ENCODE data around the gene PSG5.
"Not testable (repeated sequence)": the region's sequence is repeated elsewhere in the genome, so short reads cannot be mapped to it uniquely, and the experiment has no call there.

Gene PSG5

DNA sequence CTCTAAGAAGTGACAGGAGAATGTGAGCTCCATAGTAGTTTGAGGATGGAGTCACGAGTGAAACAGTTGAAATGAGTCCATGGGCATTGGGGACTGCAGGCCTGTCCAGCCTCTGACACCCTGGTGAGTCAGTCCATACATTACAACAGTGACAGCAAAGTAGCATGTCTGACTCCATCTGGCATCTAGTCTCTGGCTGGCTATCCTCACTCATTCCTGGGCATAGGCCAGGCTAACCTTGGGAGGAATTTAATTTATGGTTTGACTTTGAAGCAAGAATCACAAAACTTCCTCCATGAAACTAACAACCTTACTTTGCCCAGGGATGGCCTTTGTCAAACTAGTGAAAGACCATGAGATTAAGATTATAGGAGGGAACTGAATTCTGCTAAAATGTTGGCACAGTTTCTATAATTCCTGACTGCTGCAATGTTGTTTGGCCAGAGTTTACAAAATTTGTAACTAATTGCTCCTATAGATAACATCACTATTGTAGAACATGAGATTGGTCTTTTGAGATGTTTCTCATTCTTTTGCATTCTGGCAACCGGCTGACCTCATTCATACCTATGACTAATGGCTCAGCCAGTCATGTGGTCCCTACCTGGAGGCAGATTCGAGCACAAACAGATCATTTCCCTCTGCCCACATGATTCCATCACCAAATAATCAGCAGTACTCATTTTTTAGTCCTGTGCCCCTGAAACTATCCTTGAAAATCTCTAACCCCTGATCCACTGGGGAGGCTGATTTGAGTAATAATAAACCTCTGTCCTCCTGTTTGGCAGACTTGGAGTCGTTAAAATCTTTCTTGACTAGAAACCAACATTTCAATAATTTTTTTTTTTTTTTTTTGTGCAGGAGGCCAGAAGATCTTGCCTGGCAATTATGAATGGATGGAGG is 4.2 kb downstream of the PSG5 start:
- DNase-seq = not testable (repeated sequence)

GRCh38 chr19:43179569-43180147 is 6.7 kb downstream of the PSG5 start:
- not testable (repeated sequence) for DNase-seq

GRCh38 chr19:43178577-43178976 is 7.8 kb downstream of the PSG5 start:
- not testable (repeated sequence) for DNase-seq

DNA sequence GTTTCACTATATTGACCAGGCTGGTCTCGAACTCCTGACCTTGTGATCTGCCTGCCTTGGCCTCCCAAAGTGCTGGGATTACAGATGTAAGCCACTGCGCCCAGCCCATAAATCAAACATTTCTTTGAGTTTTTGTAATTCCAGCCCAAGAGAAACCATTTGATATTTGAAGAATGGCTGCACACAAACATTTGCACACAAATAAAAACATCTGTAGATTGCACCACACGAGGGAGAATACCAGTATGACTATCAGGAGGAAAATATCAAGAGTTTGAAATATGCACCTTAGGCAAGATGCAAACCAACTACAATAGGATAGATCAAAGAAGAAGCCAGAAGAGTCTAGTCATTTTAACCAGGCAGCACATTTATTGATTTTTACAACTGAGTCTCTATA is 20.4 kb downstream of the PSG5 start:
- DNase-seq = not testable (repeated sequence)

GRCh38 chr19:43163135-43163534 is 23.2 kb downstream of the PSG5 start:
- not testable (repeated sequence) for DNase-seq

GRCh38 chr19:43162261-43162660 is 24.1 kb downstream of the PSG5 start:
- not testable (repeated sequence) for DNase-seq

DNA sequence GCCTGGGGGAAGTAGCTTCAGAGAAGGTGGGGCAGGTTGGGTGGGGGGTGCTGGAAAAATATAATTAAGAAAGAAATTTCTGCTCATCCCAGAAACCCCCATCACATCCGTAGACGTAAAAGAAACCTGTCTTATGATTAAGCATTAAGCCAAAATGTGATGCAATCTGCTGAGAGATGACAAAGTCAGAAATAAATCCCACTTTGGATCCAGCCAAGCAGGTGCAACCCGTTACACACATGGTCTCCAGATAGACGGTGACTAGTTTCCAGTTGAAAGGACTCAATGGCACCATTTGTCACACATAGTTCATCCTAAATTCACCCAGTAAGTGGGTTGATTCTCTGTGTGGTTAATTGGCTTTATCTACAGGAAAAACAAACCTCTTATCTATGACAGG is 34.1 kb downstream of the PSG5 start:
- no peak for DNase-seq

GRCh38 chr19:43149788-43150187 is 36.5 kb downstream of the PSG5 start:
- not testable (repeated sequence) for DNase-seq

DNA sequence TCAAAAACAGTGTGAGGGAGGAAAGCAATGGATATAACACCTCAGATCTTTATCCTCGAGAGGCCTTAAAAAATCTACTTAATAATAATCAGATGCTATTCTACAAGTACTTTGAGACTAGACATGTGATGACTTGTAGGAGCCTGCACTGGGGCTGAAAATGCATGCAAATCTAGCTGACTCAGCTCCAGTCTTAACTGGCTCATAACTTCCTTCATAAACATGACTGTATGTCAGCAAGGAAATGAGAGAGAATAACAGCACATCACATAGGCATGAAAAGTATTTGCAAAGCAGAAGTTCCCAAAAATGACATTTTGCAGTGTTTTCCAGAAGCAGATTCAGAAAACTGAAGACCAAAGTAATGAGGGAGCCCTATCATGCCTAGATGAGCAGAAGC is 38.1 kb downstream of the PSG5 start:
- DNase-seq = no peak

GRCh38 chr19:43141763-43142162 is 44.6 kb downstream of the PSG5 start:
- not testable (repeated sequence) for DNase-seq

DNA sequence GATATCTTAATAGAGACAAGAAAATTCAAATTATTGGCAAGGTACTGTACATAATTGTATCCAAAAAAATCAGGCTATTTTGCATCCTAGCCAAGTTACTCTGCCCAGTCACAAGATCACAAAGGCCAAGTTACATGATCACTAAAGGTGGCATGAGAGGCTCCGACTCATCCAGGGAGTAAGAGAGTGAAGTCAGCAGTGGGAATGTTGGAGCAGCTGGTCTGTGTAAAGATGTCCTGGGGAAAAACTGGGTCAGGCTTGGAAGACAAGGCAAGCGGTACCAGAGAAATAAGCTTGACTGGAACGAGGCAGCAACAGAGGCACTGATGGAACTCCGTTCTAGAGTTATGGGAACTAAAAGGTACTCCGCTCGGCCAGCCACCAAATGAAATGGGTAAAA is 53.6 kb downstream of the PSG5 start:
- no peak for DNase-seq

DNA sequence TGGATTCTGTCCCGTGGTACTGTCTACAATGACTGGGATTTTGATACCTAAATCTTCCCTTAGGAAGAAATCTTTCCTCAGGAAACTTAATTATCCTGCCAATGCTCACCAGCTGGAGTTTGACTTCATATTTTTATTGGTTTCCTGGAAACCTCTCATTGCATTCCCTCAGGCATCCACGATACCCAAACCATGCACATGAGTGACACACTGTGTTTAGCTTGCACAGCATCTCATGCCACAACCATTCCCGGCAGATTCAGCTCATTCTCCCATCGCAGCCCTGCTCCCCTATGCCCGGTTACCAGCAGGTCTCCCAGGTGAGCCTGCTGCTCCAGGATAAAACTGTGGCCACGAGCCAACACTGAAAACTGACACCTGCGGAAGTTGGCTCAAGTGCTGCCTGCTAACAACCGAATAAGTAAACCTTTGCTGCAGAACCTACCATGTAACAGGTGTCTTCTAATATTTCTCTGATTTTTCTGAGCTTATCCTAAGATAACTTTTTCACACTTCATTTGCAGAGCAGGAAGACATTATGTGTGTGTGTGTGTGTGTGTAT is 55.0 kb downstream of the PSG5 start:
- not testable (repeated sequence) for DNase-seq

DNA sequence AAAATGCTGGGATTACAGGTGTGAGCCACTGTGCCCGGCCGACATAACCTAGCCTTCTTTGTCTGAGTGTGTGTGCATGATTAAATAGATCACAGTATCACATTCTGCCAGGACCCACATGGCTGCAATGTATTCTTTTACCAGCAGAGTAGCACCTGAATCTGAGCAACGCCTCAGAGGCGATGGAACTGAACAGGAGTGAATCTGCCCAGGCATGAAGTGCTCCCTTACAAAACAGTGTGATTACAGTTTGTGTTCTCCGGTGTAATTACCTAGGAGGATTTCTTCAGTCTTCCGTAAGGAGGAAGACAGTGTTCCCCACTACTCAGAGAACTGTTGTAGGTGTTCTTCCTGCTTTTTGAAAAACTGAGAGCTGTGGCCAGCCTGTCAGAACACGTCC is 57.1 kb downstream of the PSG5 start:
- DNase-seq = not testable (repeated sequence)

- DNase-seq = not testable (repeated sequence)
These were observed 59.0 kb downstream of the PSG5 start for GRCh38 chr19:43127336-43127735.

DNA sequence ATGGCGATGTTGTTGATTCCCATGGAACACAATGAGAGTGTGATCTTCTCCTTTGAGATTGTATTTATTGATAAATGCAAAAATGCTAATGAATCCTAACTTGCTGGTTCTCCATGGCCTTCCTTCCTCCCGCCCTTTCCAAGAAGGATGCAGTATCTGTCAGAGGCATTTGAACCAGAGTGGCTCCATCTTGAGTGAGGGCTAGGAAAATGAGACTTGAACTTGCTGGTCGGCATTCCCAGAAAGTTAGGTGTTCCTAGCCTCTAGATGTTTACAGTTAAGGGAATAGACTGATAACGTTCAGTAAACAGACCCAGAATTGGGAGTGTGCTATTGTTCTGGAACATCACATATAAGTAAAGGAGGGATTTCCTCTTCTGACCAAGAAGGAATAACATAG is 59.6 kb downstream of the PSG5 start:
- no peak for DNase-seq

DNA sequence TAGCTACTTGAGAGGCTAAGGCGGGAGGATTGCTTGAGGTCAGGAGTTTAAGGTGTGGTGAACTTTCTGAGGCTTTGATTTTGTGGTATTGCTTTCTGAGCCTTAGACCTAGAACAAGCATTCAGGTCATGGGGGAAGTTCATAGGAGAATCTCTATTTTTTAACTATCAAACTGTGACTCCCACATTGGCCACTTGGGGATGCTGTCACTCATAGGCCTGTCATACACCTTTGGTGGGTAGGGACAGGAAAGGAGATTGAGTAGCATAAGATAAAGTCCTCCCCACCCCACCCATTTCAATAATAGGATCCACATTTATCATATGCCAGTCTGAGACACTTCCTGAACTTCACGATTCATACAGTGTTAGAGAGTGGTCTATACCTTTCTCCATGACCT is 62.0 kb downstream of the PSG5 start:
- no peak for DNase-seq

- DNase-seq = not testable (repeated sequence)
These were observed 65.8 kb downstream of the PSG5 start for GRCh38 chr19:43120433-43121026.

DNA sequence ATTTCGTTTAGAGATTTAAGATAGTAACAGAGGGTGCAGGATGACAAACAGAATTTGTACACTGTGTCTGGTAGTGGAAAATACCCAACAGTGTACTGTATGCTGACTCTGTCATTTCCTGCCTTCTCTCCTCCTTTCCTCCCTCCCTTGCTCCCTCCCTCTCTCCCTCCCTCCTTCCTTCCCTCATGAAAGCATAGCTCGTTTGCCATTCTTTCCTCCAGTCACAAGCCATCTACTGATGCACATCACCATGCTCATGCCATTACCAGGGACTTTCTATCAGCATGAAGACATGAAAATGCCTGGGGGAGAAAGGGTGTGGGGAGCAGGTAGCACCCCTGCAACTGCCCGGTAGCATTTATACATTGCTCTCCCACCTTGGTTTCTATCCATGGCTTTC is 66.8 kb downstream of the PSG5 start:
- DNase-seq = not testable (repeated sequence)
